GM12865 (cell line): ENCODE data around the gene SSH3.

Source experiments
- DNase-seq: peaks from one replicate; pipeline ENCODE4 v3.0.0; 2010; ENCODE audit warnings: low read depth
- H3K4me3 ChIP-seq: 2 replicates; pipeline ENCODE4 v1.5.1; 2011; ENCODE audit warnings: mild to moderate bottlenecking, low read depth, low read length, control low read depth
- TF ChIP-seq, protein P1 (sequence below): IDR thresholded peaks from 2 replicates; pipeline ENCODE4 v1.5.1; 2011; ENCODE audit warnings: low read length, control low read depth, low read depth, inconsistent platforms; ENCODE audit not compliant: insufficient read depth; ENCODE audit errors: missing control alignments

The SSH3 gene

GRCh38 chr11:67311051-67311555 lies 7.8 kb downstream of the SSH3 start:
- H3K4me3 ChIP-seq, result no peak overlapping the region
- TF ChIP-seq, protein P1, sequence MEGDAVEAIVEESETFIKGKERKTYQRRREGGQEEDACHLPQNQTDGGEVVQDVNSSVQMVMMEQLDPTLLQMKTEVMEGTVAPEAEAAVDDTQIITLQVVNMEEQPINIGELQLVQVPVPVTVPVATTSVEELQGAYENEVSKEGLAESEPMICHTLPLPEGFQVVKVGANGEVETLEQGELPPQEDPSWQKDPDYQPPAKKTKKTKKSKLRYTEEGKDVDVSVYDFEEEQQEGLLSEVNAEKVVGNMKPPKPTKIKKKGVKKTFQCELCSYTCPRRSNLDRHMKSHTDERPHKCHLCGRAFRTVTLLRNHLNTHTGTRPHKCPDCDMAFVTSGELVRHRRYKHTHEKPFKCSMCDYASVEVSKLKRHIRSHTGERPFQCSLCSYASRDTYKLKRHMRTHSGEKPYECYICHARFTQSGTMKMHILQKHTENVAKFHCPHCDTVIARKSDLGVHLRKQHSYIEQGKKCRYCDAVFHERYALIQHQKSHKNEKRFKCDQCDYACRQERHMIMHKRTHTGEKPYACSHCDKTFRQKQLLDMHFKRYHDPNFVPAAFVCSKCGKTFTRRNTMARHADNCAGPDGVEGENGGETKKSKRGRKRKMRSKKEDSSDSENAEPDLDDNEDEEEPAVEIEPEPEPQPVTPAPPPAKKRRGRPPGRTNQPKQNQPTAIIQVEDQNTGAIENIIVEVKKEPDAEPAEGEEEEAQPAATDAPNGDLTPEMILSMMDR, result no peak

GRCh38 chr11:67311556-67312082 lies 8.3 kb downstream of the SSH3 start:
- no peak for DNase-seq
- no peak overlapping the region for H3K4me3 ChIP-seq
- TF ChIP-seq, protein P1, result no peak

More at GRCh38 chr11:67311051-67311555, 7.8 kb downstream of the SSH3 start:
- no peak for DNase-seq

- DNase-seq, result no peak
- TF ChIP-seq, protein P1, result no peak
- H3K4me3 ChIP-seq, result no peak overlapping the region
These were observed 9.1 kb downstream of the SSH3 start for GRCh38 chr11:67312187-67313021.

DNA sequence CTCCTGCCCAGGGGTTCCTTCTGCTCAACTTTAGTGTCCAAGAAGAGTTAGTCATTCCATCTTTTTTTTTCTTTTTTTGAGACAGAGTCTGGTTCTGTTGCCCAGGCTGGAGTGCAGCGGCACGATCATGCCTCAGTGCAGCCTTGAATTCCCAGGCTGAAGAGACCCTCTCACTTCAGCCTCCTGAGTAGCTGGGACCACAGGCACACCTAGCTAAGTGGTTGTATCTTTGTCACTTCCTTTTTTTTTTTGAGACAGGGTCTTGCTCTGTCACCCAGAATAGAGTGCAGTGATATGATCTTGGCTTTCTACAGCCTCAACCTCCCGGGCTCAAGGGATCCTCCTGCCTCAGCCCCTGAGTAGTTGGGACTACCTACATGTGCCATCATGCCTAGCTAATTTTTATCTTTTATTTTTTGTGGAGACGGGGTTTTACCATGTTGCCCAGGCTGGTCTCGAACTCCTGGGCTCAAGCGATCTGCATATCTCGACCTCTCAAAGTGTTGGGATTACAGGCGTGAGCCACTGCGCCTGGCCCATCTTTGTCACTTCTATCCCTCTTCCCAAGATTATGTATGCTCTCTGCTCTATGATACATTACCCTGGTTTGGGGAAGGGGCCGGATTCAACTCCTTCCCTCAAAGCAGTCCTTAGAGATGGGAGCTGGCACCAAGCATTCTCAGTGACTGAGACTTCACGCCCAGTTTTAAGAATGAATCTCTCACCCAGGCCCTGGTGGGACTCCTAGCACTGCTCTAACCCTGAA lies 10.0 kb downstream of the SSH3 start:
- no peak for DNase-seq
- no peak overlapping the region for H3K4me3 ChIP-seq
- TF ChIP-seq, protein P1, result no peak

DNA sequence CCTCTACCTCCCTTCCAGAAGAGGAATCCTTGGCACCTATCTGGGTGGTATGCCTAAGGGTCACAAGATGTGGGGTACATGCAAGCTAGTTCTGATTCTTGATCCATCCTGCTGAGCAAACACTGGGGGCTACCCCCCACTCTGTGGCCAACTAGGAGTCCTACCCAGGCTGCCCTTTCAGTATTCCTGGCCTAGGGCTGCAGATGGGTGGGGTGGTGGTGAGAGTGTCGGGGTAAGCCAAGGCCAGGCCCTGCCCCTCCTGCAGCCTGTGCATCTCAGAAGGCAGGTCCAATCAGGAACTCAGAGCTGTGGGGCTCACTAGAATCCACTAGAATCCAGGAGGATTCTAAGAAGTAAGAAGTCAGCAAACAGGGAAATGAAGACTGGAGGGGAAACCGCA lies 10.9 kb downstream of the SSH3 start:
- TF ChIP-seq, protein P1, result no peak
- DNase-seq, result no peak
- H3K4me3 ChIP-seq, result no peak overlapping the region

DNA sequence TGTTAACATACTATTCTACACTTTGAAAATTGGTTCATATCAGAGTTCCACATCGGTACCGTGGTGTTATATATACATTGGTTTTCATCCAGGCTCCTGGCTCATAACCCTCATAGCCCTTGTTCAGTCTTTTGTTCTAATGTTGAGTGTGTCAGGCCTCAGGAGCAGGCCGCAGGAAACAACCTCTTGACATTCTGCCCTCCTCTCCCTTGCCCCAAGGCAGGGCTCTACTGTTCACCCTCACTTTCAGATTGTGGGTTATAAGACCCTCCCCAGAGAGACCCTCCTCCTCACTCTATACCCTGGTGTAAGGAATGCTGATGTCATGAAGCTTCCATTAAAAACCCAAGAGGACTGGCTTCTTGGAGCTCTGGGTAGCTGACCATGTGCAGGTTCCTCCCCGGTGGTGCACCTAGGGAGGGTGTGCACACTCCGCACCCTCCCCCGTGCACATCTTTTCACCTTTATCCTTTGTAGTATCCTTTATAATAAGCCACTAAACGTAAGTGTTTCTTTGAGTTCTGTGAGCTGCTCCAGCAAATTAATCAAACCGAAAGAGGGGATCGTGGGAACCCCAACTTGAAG lies 12.1 kb downstream of the SSH3 start:
- TF ChIP-seq, protein P1, result no peak
- no peak overlapping the region for H3K4me3 ChIP-seq
- no peak for DNase-seq
